Mucosa of rectum (tissue), 2 donors: ENCODE measurements around the gene L2HGDH.

ENCODE experiments used
- H3K27ac ChIP-seq, 2 donors: one replicate each; pipeline ENCODE4 v1.7.0; 2013; ENCODE audit warnings: inconsistent platforms in 2 of 2, low read depth in 2 of 2, low read length in 2 of 2
- H3K27me3 ChIP-seq, 2 donors: one replicate each; pipeline ENCODE4 v1.7.0; 2013; ENCODE audit warnings: low read length in 2 of 2; ENCODE audit not compliant: control insufficient read depth in 2 of 2, insufficient read depth in 2 of 2
- H3K36me3 ChIP-seq, 2 donors: one replicate each; pipeline ENCODE4 v1.7.0; 2013; ENCODE audit warnings: low read length in 2 of 2; ENCODE audit not compliant: control insufficient read depth in 2 of 2, insufficient read depth in 2 of 2
- H3K4me1 ChIP-seq, 2 donors: one replicate each; pipeline ENCODE4 v1.7.0; 2013; ENCODE audit warnings: low read length in 2 of 2, mild to moderate bottlenecking in 1 of 2; ENCODE audit not compliant: control insufficient read depth in 2 of 2, insufficient read depth in 2 of 2
- H3K4me3 ChIP-seq, 2 donors: one replicate each; pipeline ENCODE4 v1.7.0; 2013; ENCODE audit warnings: low read length in 2 of 2
- H3K9ac ChIP-seq, 2 donors: one replicate each; pipeline ENCODE4 v1.7.0; 2013; ENCODE audit warnings: low read length in 2 of 2, low read depth in 1 of 2, mild to moderate bottlenecking in 1 of 2
- H3K9me3 ChIP-seq, 2 donors: one replicate each; pipeline ENCODE4 v1.7.0; 2013; ENCODE audit warnings: low read length in 2 of 2; ENCODE audit not compliant: control insufficient read depth in 2 of 2
- donor health status: healthy.
- donor health status: Normal muscosa, but diverticular disease.

L2HGDH gene

GRCh38 chr14:50340963-50341362 lies 28.9 kb upstream of the L2HGDH start:
- Histone ChIP-seq H3K36me3 (peaks cover under 1 to 8% of the 10 kb centered on the region in 2 donors), H3K9ac (no peak overlapping the region), H3K27ac (no peak overlapping the region), H3K4me3 (no peak overlapping the region), H3K4me1 (peaks cover 18 to 35% of the 10 kb centered on the region in 2 donors), H3K9me3 (no peaks in the 10 kb centered on the region), H3K27me3 (no peaks in the 10 kb centered on the region)

GRCh38 chr14:50340045-50340444 lies 28.0 kb upstream of the L2HGDH start:
- Histone ChIP-seq H3K27me3 (no peaks in the 10 kb centered on the region), H3K4me3 (no peak overlapping the region), H3K36me3 (peaks cover 6 to 8% of the 10 kb centered on the region in 2 donors), H3K9ac (no peak overlapping the region), H3K9me3 (no peaks in the 10 kb centered on the region), H3K4me1 (peaks cover 18 to 43% of the 10 kb centered on the region in 2 donors), H3K27ac (no peak overlapping the region)

- peak overlapping the region in 1 of 2 donors; percentile 4 for H3K27ac ChIP-seq
- H3K4me3 ChIP-seq: no peak overlapping the region
- H3K4me1 ChIP-seq: peaks cover 18 to 43% of the 10 kb centered on the region in 2 donors
- no peaks in the 10 kb centered on the region for H3K9me3 ChIP-seq
- H3K27me3 ChIP-seq: no peaks in the 10 kb centered on the region
- H3K36me3 ChIP-seq: peaks cover 6 to 8% of the 10 kb centered on the region in 2 donors
- H3K9ac ChIP-seq: no peak overlapping the region
These were observed 27.3 kb upstream of the L2HGDH start for GRCh38 chr14:50339178-50339804.

GRCh38 chr14:50338587-50338986 lies 26.6 kb upstream of the L2HGDH start:
- no peak overlapping the region for H3K9ac ChIP-seq
- H3K4me3 ChIP-seq: no peak overlapping the region
- peaks cover 18 to 43% of the 10 kb centered on the region in 2 donors for H3K4me1 ChIP-seq
- no peaks in the 10 kb centered on the region for H3K9me3 ChIP-seq
- peaks cover 6 to 8% of the 10 kb centered on the region in 2 donors for H3K36me3 ChIP-seq
- peak overlapping the region in 1 of 2 donors; percentile 4 for H3K27ac ChIP-seq
- no peaks in the 10 kb centered on the region for H3K27me3 ChIP-seq

- H3K4me3 ChIP-seq: peak overlapping the region in 1 of 2 donors; percentile 17
These were observed 24.2 kb upstream of the L2HGDH start for GRCh38 chr14:50335989-50336824.

GRCh38 chr14:50335389-50335788 lies 23.4 kb upstream of the L2HGDH start:
- Histone ChIP-seq H3K4me1 (peaks cover 11 to 29% of the 10 kb centered on the region in 2 donors), H3K27me3 (no peaks in the 10 kb centered on the region), H3K36me3 (peaks cover 15 to 20% of the 10 kb centered on the region in 2 donors), H3K9me3 (no peaks in the 10 kb centered on the region), H3K9ac (peak overlapping the region in 1 of 2 donors; percentile 38), H3K4me3 (no peak overlapping the region), H3K27ac (peak overlapping the region; percentile 52 to 73)

More at GRCh38 chr14:50335989-50336824, 24.2 kb upstream of the L2HGDH start:
- Histone ChIP-seq H3K36me3 (peaks cover 18 to 19% of the 10 kb centered on the region in 2 donors), H3K27ac (peak overlapping the region; percentile 52 to 73), H3K9ac (peak overlapping the region in 1 of 2 donors; percentile 38), H3K27me3 (no peaks in the 10 kb centered on the region), H3K9me3 (no peaks in the 10 kb centered on the region), H3K4me1 (peaks cover 11 to 30% of the 10 kb centered on the region in 2 donors)

GRCh38 chr14:50334211-50334610 lies 22.2 kb upstream of the L2HGDH start:
- H3K4me1 ChIP-seq: peaks cover 7 to 19% of the 10 kb centered on the region in 2 donors
- H3K36me3 ChIP-seq: peaks cover 10 to 25% of the 10 kb centered on the region in 2 donors
- H3K9me3 ChIP-seq: no peaks in the 10 kb centered on the region
- no peak overlapping the region for H3K27ac ChIP-seq
- no peak overlapping the region for H3K4me3 ChIP-seq
- no peaks in the 10 kb centered on the region for H3K27me3 ChIP-seq
- H3K9ac ChIP-seq: no peak overlapping the region

GRCh38 chr14:50333014-50333509 lies 21.0 kb upstream of the L2HGDH start:
- H3K4me3 ChIP-seq: no peak overlapping the region
- H3K9me3 ChIP-seq: no peaks in the 10 kb centered on the region
- H3K4me1 ChIP-seq: peaks cover 0 to 13% of the 10 kb centered on the region in 2 donors
- H3K36me3 ChIP-seq: peaks cover 13 to 30% of the 10 kb centered on the region in 2 donors
- no peak overlapping the region for H3K27ac ChIP-seq
- no peaks in the 10 kb centered on the region for H3K27me3 ChIP-seq
- no peak overlapping the region for H3K9ac ChIP-seq

GRCh38 chr14:50331596-50331995 lies 19.6 kb upstream of the L2HGDH start:
- Histone ChIP-seq H3K4me1 (peaks cover 0 to 13% of the 10 kb centered on the region in 2 donors), H3K36me3 (peaks cover 13 to 34% of the 10 kb centered on the region in 2 donors), H3K9ac (no peak overlapping the region), H3K4me3 (no peak overlapping the region), H3K9me3 (no peaks in the 10 kb centered on the region), H3K27ac (no peak overlapping the region), H3K27me3 (no peaks in the 10 kb centered on the region)
